ENCODE data around the gene KCTD15.

DNA sequence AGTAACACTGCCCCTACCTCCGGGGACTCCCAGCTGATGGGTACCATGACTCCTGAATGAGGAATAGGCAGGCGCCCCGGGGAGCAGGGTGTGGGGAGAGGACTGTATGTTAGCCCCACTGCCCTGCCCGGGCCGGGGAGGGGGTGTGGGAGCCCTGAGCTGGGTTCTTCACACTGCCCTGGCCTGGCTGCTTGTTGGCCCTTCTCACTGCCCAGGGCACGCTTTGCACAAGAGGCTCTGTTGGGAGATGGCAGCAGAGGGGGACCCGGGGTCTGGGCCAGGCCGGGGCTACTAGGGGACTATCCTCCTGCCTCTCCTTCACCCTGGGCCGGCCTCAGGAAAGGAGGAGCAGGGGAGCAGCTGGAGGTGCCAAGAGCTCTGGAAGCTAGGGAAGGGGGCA, 19.3 kb upstream of the KCTD15 start:
- TF ChIP-seq EZH2 (IDR thresholded peaks at IDR 0.05) (no peak), POLR2AphosphoS5 (IDR thresholded peaks at IDR 0.05; ENCODE audit: borderline replicate concordance, low read depth, low read length) (no peak)
